HG03097 (cell line): Measurements from ENCODE around the gene ZNF699.
"Not testable (repeated sequence)": the region's sequence is repeated elsewhere in the genome, so short reads cannot be mapped to it uniquely, and the experiment has no call there.

ENCODE experiments used
- ATAC-seq: cut with Tn5 transposase; IDR thresholded peaks from one replicate; pipeline ENCODE4 v1.9.1; 2021; ENCODE audit not compliant: unreplicated experiment, low FRiP score

Gene ZNF699

GRCh38 chr19:9309139-9309973 is at the start of gene ZNF699:
Gene ZNF699 (minus strand): TSS chr19:9309838. CDS start chr19:9305119, 4,719 bp downstream.
- ATAC-seq = peak; percentile 85

DNA sequence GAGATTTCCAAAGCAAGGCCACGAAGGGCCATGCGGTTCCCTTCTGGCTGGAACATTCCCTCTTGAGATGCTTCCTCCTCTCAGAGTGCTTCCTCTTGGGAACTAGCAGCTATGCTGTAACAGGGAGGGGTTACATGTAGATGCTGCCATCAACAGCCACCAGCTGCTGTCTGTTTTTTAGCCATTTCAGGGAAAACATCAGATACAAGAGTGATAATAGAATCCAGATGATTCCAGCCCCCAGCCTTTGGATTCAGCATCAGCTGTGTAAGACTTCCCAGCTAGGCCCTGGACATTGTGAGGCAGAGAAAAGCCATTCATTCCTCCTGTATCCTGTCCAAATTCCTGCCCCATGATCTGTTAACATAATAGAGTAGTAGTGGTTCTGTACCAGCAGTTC is 45.0 kb upstream of the ZNF699 start:
- no peak for ATAC-seq

GRCh38 chr19:9353011-9353410 is 43.4 kb upstream of the ZNF699 start:
- ATAC-seq = no peak

DNA sequence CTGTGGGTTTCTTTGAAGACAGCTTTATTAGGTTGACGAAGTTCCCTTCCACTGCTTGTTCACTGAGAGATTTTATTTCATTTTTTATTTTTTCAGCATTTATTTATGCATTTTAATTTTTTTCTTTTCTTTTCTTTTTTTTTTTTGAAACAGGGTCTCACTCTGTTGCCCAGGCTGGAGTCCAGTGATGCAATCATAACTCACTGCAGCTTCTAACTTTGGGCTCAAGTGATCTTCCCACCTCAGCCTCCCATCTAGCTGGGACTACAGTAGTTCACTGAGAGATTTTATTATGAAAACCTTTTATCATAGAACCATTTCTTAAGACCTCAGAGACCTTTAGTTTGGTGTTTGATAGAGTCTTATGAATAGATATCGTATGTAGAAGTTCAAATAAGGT is 42.9 kb upstream of the ZNF699 start:
- no peak for ATAC-seq

- ATAC-seq = no peak
Observed at GRCh38 chr19:9348671-9349070, 39.0 kb upstream of the ZNF699 start.

- ATAC-seq = no peak
Observed at GRCh38 chr19:9348253-9348652, 38.6 kb upstream of the ZNF699 start.

DNA sequence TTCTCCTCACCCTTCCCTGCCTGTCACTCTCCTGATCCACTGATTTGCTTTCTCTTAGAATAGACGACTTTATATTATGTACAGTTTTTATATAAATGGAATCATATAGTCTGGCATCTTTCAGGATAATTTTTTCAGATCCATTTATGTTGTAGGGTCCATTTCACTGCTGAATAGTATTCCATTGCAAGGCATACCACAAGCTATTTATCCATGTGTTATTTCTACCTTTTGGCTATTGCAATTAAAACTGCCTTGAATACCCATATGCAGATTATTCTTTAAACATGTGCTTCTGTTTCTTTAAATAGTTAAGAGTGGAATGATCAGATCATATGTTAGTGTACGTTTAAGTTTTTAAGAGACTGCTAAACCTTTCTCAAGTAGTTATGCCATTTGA is 35.4 kb upstream of the ZNF699 start:
- no peak for ATAC-seq

GRCh38 chr19:9342610-9343304 is 33.1 kb upstream of the ZNF699 start:
- ATAC-seq = no peak

DNA sequence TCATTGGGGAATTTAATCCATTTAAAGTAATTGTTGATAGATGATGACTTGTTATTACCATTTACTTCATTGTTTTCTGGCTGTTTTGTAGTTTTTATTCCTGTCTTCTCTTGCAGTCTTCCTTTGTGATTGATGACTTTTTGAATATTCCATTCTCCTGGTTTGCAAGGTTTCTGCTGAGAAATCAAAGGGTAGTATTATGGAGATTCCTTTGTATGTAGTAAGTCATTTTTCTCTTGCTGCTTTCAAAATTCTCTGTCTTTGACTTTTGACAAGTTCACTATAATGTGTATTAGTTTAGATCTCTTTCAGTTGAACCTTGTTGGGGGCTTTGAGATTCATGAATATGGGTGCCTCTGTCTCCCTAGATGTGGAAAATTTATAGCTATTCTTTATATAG is 20.4 kb upstream of the ZNF699 start:
- ATAC-seq = no peak

- no peak for ATAC-seq
Observed at GRCh38 chr19:9324584-9324962, 14.9 kb upstream of the ZNF699 start.

- ATAC-seq = peak; percentile 98
Observed at GRCh38 chr19:9323919-9324583, 14.4 kb upstream of the ZNF699 start, which contains the start of gene ZNF559. Gene ZNF559 (plus strand): TSS chr19:9324179. CDS start chr19:9338550, 14,371 bp downstream.

- ATAC-seq = peak; percentile 20
Observed at GRCh38 chr19:9323557-9323918, 13.9 kb upstream of the ZNF699 start.

GRCh38 chr19:9322201-9322600 is 12.6 kb upstream of the ZNF699 start:
- ATAC-seq = not testable (repeated sequence)

GRCh38 chr19:9321756-9322155 is 12.1 kb upstream of the ZNF699 start:
- ATAC-seq = not testable (repeated sequence)

GRCh38 chr19:9321338-9321737 is 11.7 kb upstream of the ZNF699 start:
- ATAC-seq = no peak

GRCh38 chr19:9313756-9314155 is 4.1 kb upstream of the ZNF699 start:
- no peak for ATAC-seq

DNA sequence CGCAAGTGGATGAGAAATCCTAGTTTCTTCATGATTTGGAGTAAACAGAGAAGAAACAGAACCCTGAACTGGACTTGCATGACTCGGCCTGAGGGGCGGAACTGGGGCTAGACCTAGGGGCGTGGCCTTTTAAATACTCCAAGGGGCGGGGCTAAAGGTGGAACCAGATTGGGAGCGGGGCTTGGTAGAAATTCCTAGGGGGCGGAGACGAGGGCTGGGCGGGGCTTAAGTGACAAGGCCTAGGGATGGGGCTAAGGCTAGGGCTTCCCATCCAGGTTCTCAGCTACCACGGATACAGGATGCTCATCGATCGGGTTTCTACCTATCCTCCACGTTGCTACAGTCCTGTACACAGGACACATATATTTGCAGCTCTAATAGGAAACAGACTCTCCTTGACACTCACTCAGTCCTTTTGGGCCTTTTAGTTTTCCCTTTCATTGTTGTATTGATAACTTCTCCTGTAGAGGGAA is 372 bp upstream of the ZNF699 start:
- ATAC-seq = peak; percentile 46

DNA sequence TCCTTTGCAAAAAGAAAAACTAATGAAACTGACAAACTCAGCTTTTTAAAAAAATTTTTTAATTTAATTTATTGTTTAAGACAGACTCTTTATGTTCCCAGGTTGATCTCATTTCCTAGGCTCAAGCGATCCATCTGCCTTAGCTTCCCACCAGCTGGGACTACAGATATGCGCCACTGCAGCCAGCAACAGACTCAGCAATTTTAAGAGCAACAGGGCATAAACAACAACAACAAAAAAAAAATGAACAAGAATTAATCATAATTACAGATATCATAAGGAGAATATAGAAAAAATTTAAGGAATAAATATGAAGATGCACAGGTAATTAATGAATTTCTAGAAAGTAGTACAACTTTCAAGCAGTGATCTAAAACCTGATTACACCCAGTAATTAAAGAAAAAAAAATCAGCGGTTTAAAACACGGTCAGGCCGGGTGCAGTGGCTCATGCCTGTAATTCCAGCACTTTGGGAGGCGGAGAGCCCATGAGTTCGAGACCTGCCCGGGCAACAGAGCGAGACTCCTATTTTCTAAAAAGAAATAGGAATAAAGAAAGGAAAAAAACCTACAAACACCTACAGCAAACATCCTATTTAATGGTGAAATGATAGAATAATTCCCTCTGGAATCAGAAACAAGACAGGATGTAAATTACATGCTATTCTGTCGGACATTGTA is 1.4 kb downstream of the ZNF699 start:
- ATAC-seq = no peak

DNA sequence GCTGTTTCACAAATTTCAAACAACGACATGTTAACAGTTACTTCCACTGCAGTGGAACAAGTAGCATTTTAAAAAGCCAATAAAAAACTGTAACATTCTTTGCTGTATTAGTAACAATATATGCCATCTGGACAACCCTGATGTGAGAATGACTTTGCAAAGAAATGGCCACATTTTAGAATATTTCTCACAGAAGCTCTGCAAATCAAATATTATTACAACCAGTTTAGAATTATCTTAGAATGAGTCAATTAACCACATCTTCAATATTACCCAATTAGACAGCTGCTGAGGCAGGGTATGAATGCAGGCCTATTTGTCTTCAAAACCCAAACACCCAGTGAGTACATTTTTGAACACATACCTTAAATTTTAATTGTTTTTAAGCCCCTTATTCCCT is 3.2 kb downstream of the ZNF699 start:
- no peak for ATAC-seq

GRCh38 chr19:9296336-9296735 is 13.3 kb downstream of the ZNF699 start:
- ATAC-seq = no peak

DNA sequence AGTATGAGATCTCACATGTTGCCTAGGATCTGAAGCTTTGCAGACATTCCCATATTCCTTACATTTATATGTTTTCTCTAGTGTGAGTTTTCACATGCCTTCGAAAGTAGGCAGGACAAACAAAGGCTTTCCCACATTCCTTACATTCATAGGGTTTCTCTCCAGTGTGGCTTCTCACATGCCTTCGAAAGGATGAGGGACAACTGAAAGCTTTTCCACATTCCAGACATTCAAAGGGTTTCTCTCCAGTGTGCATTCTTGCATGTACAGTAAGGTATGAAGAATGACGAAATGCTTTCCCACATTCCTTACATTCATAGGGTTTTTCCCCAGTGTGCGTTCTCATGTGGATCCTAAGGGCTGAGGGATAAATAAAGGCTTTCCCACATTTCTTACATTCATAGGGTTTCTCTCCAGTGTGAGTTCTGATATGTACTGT is 14.2 kb downstream of the ZNF699 start:
- ATAC-seq = no peak
